ENCODE results near the gene ALLC.
"Not testable (repeated sequence)": the region's sequence is repeated elsewhere in the genome, so short reads cannot be mapped to it uniquely, and the experiment has no call there.

The ALLC gene

DNA sequence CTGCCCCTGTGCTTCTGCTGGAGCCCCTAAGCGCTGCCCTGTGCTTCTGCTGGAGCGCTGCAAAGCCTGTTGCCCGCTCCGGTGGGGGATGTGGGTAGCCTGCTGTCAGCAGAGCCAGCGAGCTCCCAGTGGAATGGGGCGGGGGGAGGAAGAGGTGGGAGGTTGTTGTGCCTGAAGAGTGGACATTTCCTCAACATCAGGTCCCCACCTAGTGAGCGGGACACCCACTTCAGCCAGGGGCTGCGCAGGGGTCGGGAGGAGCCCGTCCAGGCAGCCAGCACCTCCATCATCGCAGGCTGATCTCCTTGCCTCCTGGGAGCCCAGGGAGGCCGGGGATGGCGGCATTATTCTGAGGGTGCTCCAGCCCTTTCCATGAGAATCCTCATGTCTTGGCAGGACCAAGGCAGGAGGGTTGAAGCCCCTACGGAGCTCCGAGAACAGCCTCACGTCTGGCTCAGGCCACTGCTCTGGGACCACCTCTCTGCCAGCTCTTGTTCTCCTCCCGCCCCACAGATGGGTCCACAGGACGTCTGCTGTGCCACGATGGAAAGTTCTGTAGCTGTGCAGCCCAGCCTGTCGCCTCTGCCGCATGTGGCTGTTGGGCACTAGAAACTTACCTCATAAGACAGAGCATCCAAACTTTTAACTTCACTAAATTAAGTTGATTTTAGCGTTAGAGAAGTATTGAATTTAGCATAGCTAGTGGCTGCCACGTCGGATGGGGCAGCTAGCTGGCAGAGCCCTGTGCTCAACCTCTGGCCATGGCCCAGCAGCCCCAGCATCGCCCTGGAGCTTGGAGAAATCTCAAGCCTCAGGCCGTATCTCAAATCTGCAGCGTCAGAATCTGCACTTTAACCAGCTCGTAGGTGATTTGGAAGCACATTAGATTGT lies 1.9 kb upstream of the ALLC start:
- FAIRE-seq: no peak
- no peak for DNase-seq (ENCODE audit: insufficient read length, low spot score)
- TF ChIP-seq POLR2A (IDR thresholded peaks at IDR 0.05; ENCODE audit: low read depth, low read length) (no peak), PAX5 (IDR thresholded peaks at IDR 0.05; ENCODE audit: insufficient read depth, low read length, severe bottlenecking) (no peak), TAF1 (IDR thresholded peaks at IDR 0.05; ENCODE audit: low read depth, low read length) (no peak), POU2F2 (IDR thresholded peaks at IDR 0.05; ENCODE audit: low read depth, low read length) (no peak), SPI1 (IDR thresholded peaks at IDR 0.05; ENCODE audit: low read depth, low read length) (no peak), POLR2AphosphoS5 (IDR thresholded peaks at IDR 0.05; ENCODE audit: low read depth, low read length) (no peak)

DNA sequence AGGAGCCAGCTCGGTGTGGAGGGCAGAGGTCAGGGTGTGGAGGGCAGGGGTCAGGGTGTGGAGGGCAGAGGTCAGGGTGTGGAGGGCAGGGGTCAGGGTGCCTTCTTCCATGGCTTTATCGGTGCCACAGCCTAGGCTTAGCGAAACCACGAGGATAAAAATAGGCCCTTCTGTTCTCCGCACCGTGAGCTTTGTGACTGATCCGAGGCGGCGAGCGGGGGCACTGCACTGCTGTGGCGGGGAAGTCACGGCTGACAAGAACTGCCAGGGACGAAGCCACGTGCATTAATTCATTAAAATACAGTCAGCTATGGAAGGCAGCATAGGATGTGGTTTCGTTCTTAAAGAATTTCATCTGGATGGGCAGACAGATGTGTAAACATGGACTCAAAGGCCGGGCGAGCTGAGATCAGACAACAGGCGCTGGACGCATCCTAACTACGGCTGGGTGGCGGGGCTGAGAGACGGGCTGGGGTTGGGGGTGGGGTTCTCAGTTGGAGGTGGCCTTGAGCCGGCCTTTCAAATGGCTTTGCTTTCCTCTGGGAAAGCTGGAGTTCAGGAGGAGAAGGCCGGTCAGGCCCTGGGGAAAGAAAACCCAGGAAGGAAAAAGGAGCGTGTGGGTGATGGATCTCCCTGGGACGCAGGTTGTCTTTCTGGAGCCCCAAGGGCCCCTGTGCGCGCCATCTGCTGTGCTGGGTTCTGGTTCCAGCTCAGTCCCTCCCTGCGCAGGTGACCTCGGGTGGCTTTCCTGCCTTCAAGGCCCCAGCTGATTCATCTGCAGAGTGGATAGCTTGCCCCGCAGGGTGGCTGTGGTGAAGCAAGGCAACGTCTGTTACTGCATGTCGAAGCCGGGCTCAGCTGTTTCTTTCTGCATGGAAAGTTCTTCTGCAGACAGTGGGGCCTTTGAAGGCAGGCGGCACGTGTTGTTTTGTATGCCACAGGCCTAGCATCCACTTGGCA lies 958 bp upstream of the ALLC start:
- no peak for TF ChIP-seq POU2F2 (IDR thresholded peaks at IDR 0.05; ENCODE audit: low read depth, low read length)
- no peak for TF ChIP-seq POLR2AphosphoS5 (IDR thresholded peaks at IDR 0.05; ENCODE audit: low read depth, low read length)
- TF ChIP-seq POLR2A (IDR thresholded peaks at IDR 0.05; ENCODE audit: low read depth, low read length): no peak
- TF ChIP-seq SPI1 (IDR thresholded peaks at IDR 0.05; ENCODE audit: low read depth, low read length): no peak
- TF ChIP-seq TAF1 (IDR thresholded peaks at IDR 0.05; ENCODE audit: low read depth, low read length): no peak
- TF ChIP-seq PAX5 (IDR thresholded peaks at IDR 0.05; ENCODE audit: insufficient read depth, low read length, severe bottlenecking): no peak
- no peak for FAIRE-seq
- DNase-seq (ENCODE audit: insufficient read length, low spot score): no peak

DNA sequence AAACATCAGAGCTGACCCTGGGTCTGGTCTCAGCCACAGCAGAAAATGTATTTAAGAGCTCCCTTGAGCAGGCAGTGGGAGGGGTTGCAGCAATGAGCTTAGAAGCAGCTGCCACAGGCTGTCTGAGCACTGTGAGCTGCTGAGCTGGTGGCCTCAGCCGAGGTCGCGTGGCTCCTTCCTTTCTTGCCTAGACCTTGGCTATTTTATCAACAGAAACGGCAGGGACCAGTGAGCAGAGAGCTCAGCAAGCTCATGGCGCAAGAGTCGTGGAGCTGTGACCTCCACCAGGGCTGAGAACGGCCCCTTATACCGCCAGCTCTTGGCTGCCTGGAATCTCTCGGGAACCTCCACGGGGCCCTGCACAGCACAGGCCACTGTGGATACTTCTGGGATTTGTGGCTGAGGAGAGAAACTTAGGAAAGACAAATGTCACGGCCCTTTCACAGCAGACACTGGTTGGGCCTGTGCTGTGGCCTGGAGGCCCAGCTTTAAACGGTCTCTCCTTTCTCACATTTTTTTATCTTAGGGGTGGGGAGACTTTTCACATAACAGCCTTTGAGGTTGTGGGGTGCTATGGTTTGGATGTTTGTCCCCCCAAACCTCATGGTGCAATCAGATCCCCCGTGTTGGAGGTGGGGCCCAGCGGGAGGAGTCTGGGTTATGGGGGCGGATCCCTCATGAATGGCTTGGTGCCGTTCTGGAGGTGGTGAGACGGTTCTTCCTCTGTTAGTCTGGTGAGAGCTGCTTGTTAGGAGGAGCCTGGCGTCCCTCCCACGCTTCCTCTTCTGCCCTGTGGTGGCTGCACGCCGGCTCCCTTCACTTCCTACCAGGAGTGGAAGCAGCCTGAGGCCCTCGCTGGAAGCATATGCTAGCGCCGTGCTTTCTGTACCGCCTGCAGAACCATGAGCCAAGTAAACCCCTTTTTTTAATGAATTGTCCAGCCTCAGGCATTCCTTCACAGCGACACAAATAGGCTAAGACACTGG lies 1.7 kb downstream of the ALLC start:
- no peak for DNase-seq (ENCODE audit: insufficient read length, low spot score)
- no peak for TF ChIP-seq POLR2AphosphoS5 (IDR thresholded peaks at IDR 0.05; ENCODE audit: low read depth, low read length)
- no peak for TF ChIP-seq PAX5 (IDR thresholded peaks at IDR 0.05; ENCODE audit: insufficient read depth, low read length, severe bottlenecking)
- TF ChIP-seq POU2F2 (IDR thresholded peaks at IDR 0.05; ENCODE audit: low read depth, low read length): no peak
- TF ChIP-seq TAF1 (IDR thresholded peaks at IDR 0.05; ENCODE audit: low read depth, low read length): no peak
- TF ChIP-seq SPI1 (IDR thresholded peaks at IDR 0.05; ENCODE audit: low read depth, low read length): no peak
- TF ChIP-seq POLR2A (IDR thresholded peaks at IDR 0.05; ENCODE audit: low read depth, low read length): no peak
- no peak for FAIRE-seq

DNA sequence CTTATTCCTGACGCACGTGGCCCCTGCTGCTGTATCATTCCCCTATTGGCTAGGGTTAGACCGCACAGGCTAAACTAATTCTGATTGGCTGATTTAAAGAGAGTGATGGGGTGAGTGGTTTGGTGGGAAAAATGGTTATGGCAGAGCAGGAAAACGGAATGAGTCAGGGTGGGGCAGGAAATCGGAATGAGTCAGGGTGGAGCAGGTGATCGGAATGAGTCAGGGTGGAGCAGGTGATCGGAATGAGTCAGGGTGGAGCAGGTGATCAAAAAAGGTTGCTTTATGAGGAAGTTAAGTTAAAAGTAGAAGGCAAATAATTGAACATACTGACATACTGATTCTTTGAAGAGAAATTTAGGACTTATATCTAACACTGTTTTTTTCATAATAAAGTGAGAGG lies 2.6 kb downstream of the ALLC start:
- not testable (repeated sequence) for FAIRE-seq

DNA sequence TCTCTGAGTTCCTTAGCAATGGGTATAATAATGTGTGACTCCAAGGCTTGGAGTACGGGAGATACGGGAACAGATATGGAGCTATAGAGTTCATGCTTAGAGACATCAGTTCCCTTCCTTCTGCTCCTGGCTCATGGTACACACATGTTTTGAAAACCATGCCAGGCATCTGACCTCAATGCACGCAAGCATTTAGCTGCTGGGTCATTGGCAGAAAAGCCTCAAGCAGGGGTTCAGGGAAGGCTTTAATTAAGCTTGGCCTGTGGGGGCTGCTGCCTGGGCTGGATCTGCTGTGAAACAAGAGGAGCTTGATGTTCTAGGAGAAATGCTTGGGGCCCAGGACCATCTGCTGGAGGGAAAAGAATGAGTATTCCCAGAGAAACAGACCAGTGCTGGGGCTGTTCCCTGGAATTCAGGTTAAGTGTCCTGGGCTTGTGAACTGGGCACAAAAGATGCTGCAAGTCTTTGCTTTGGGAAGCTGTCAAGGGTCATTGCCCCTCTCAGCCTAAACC lies 3.2 kb downstream of the ALLC start:
- no peak for TF ChIP-seq SPI1 (IDR thresholded peaks at IDR 0.05; ENCODE audit: low read depth, low read length)
- TF ChIP-seq TAF1 (IDR thresholded peaks at IDR 0.05; ENCODE audit: low read depth, low read length): no peak
- no peak for TF ChIP-seq POU2F2 (IDR thresholded peaks at IDR 0.05; ENCODE audit: low read depth, low read length)
- no peak for TF ChIP-seq POLR2AphosphoS5 (IDR thresholded peaks at IDR 0.05; ENCODE audit: low read depth, low read length)
- no peak for TF ChIP-seq PAX5 (IDR thresholded peaks at IDR 0.05; ENCODE audit: insufficient read depth, low read length, severe bottlenecking)
- no peak for TF ChIP-seq POLR2A (IDR thresholded peaks at IDR 0.05; ENCODE audit: low read depth, low read length)
- no peak for DNase-seq (ENCODE audit: insufficient read length, low spot score)
- no peak for FAIRE-seq

More for the DNA sequence above, 2.6 kb downstream of the ALLC start:
- DNase-seq (ENCODE audit: insufficient read length, low spot score): not testable (repeated sequence)

DNA sequence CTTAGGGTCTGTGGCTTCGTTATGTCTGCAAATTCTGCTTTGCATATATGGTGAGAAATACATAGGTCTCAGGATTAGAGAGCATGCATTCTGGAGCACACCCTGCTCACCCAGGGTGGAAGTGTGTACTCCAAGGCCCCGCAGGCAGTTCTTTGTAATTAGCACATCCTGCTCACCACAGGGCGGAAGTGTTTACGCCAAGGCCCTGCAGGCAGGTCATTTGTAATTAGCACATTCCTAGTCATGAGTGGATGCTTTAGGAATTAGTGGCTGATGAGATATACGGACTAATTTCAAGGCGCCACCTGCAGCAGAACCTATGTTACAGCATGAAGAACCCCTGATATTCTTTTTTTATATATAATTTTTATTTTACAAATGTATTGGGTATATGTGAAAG lies 4.2 kb downstream of the ALLC start:
- DNase-seq (ENCODE audit: insufficient read length, low spot score) (no peak), FAIRE-seq (no peak)
- TF ChIP-seq TAF1 (IDR thresholded peaks at IDR 0.05; ENCODE audit: low read depth, low read length) (no peak), POLR2A (IDR thresholded peaks at IDR 0.05; ENCODE audit: low read depth, low read length) (no peak), SPI1 (IDR thresholded peaks at IDR 0.05; ENCODE audit: low read depth, low read length) (no peak), POLR2AphosphoS5 (IDR thresholded peaks at IDR 0.05; ENCODE audit: low read depth, low read length) (no peak), POU2F2 (IDR thresholded peaks at IDR 0.05; ENCODE audit: low read depth, low read length) (no peak), PAX5 (IDR thresholded peaks at IDR 0.05; ENCODE audit: insufficient read depth, low read length, severe bottlenecking) (no peak)

DNA sequence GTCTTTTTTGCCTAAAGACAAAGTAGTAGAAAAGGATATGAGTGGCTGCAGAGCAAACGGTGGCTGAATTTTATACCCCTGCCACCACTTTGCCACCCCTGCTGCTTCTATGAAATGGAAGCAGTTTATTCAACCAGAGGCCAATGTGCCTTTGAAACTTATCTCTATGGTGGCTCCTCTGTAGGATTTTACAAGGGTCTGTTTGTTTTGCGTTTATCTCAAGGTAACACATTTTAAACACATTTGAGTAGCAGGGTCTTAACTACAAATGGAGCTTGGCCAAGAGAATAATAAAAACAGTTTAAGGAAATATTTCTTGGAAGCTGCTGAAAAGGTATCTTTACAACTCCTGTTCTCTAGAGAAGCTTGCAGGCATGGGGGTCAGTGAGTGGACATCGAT lies 6.1 kb downstream of the ALLC start:
- no peak for TF ChIP-seq POLR2AphosphoS5 (IDR thresholded peaks at IDR 0.05; ENCODE audit: low read depth, low read length)
- no peak for TF ChIP-seq SPI1 (IDR thresholded peaks at IDR 0.05; ENCODE audit: low read depth, low read length)
- TF ChIP-seq POLR2A (IDR thresholded peaks at IDR 0.05; ENCODE audit: low read depth, low read length): no peak
- no peak for TF ChIP-seq PAX5 (IDR thresholded peaks at IDR 0.05; ENCODE audit: insufficient read depth, low read length, severe bottlenecking)
- no peak for TF ChIP-seq TAF1 (IDR thresholded peaks at IDR 0.05; ENCODE audit: low read depth, low read length)
- TF ChIP-seq POU2F2 (IDR thresholded peaks at IDR 0.05; ENCODE audit: low read depth, low read length): no peak
- DNase-seq (ENCODE audit: insufficient read length, low spot score) (no peak), FAIRE-seq (no peak)

DNA sequence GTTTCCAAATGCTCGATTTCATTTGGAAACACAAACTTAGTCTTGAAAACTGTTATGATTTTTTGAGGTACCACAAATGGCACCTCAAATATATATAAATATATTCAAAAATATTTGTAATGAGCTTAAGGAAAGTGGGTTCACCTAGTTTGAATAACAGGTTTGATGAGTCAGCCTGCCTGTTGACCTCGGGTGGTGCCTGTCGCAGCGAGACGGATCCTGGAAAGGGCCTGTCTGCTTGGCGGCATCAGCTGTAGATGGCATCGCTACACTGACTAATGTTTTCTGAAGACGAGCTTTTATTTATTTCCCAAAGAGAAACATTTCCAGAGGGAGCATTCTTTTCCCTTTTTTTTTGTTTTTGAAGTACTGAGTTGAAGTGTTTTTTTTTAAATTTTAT lies 6.9 kb downstream of the ALLC start:
- no peak for DNase-seq (ENCODE audit: insufficient read length, low spot score)
- FAIRE-seq: no peak
- TF ChIP-seq TAF1 (IDR thresholded peaks at IDR 0.05; ENCODE audit: low read depth, low read length): no peak
- no peak for TF ChIP-seq POLR2AphosphoS5 (IDR thresholded peaks at IDR 0.05; ENCODE audit: low read depth, low read length)
- TF ChIP-seq PAX5 (IDR thresholded peaks at IDR 0.05; ENCODE audit: insufficient read depth, low read length, severe bottlenecking): no peak
- no peak for TF ChIP-seq POLR2A (IDR thresholded peaks at IDR 0.05; ENCODE audit: low read depth, low read length)
- no peak for TF ChIP-seq SPI1 (IDR thresholded peaks at IDR 0.05; ENCODE audit: low read depth, low read length)
- no peak for TF ChIP-seq POU2F2 (IDR thresholded peaks at IDR 0.05; ENCODE audit: low read depth, low read length)
